ENCODE measurements around the gene FOLR2.

DNA sequence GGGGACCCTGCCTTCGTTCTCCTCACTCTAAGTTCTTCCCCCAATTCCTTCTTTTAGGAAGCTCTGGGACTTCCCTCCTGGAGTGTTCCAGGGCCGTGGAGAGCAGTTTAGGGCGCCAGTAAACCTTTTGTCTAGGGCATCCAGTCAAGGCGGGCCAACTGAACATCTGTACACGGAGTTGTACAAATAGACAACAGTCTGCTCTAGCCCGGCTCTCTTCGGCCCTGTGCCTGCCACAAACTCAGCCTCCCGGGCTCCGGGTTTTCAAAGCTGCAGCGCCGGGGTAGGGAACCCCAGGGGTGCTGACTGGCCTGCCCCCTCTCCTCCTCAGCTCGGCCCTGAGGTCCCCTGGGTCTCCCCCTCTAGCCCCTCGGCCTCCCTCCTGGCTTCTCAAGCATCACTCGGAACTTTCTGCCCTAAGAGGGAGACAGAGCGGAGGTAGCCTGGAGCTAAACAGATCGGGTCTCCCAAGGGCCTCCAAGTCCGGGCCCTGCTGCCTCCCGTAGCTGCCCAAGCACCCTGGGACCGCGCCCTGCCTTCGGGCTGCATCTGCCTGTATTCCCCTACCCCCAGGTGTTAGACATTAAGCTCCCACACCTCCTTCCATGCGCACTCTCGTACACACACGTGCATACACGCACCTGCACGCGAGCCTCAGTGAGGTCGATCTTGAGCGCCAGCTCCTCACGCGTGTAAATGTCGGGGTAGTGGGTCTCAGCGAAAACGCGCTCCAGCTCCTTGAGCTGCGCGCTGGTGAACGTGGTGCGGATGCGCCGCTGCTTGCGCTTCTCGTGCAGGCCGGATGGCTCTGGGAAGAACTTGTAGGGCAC, 24.1 kb downstream of the FOLR2 start:
- TF ChIP-seq, protein P1, sequence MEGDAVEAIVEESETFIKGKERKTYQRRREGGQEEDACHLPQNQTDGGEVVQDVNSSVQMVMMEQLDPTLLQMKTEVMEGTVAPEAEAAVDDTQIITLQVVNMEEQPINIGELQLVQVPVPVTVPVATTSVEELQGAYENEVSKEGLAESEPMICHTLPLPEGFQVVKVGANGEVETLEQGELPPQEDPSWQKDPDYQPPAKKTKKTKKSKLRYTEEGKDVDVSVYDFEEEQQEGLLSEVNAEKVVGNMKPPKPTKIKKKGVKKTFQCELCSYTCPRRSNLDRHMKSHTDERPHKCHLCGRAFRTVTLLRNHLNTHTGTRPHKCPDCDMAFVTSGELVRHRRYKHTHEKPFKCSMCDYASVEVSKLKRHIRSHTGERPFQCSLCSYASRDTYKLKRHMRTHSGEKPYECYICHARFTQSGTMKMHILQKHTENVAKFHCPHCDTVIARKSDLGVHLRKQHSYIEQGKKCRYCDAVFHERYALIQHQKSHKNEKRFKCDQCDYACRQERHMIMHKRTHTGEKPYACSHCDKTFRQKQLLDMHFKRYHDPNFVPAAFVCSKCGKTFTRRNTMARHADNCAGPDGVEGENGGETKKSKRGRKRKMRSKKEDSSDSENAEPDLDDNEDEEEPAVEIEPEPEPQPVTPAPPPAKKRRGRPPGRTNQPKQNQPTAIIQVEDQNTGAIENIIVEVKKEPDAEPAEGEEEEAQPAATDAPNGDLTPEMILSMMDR (IDR thresholded peaks at IDR 0.05 in 4 of 5, conservative IDR thresholded peaks at IDR 0.05 in 1 of 5): no peak
- no peak for TF ChIP-seq POLR2A (IDR thresholded peaks at IDR 0.05)

Data from gastrocnemius medialis (tissue), 4 donors.